BLaER1 treated with 17β-estradiol and CSF1 and Interleukin-3, amounts not matched to agents 10 nM and 100 nM (cell line): ENCODE measurements around the gene DNAI4.
"Not testable (repeated sequence)": the region's sequence is repeated elsewhere in the genome, so short reads cannot be mapped to it uniquely, and the experiment has no call there.

Source experiments
- H3K27ac ChIP-seq, 11 experiments: shearing (Covaris generic); formaldehyde crosslinking; 2 replicates each; pipeline ENCODE4 v1.8.1; 2022
- H3K27me3 ChIP-seq, 11 experiments: shearing (Covaris generic); formaldehyde crosslinking; 2 replicates each; pipeline ENCODE4 v1.8.1; 2022
- H3K36me3 ChIP-seq, 11 experiments: shearing (Covaris generic); formaldehyde crosslinking; 2 replicates each; pipeline ENCODE4 v1.8.1; 2022
- H3K4me1 ChIP-seq, 10 experiments: shearing (Covaris generic); formaldehyde crosslinking; 2 replicates each; pipeline ENCODE4 v1.8.1; 2022
- H3K4me2 ChIP-seq, 11 experiments: shearing (Covaris generic); formaldehyde crosslinking; 2 replicates each; pipeline ENCODE4 v1.8.1; 2022
- H3K4me3 ChIP-seq, 10 experiments: shearing (Covaris generic); formaldehyde crosslinking; 2 replicates each; pipeline ENCODE4 v1.8.1; 2022
- H3K9ac ChIP-seq, 11 experiments: shearing (Covaris generic); formaldehyde crosslinking; 2 replicates each; pipeline ENCODE4 v1.8.1; 2022
- H3K9me3 ChIP-seq, 11 experiments: shearing (Covaris generic); formaldehyde crosslinking; replicated peaks in 1 of 11; 2 replicates each; pipeline ENCODE4 v1.8.1; 2022
- H4K20me1 ChIP-seq, 11 experiments: shearing (Covaris generic); formaldehyde crosslinking; 2 replicates each; pipeline ENCODE4 v1.8.1; 2022
- Cebpa-rat ChIP-seq, 11 experiments: shearing (Covaris generic); IDR thresholded peaks; 2 replicates each; pipeline ENCODE4 v1.8.1; 2022

DNAI4 gene

DNA sequence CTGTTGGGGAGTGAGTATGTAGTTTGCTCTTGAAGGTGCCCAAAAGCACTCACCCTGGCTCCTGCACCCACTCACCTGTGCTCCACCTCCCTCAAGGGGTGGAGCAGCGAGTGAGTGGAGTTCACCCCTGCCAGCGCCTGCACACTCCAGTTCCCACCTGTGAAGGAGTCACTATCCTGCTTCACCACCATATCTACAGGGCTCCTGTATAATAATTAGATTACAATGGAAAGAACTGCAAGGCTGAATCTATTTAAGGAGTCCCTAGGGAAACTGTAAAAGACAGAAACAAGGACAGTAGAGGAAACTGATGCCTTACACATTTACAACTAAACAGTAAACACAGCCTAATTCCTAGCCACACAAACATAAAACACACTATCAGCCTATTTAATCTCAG is 4.1 kb downstream of the DNAI4 start:
- Histone ChIP-seq H3K27me3 (no peaks in the 10 kb centered on the region), H3K4me2 (peak overlapping the region in 7 of 11 experiments; percentile 18 to 72 (median 44); a peak in 11 of 22 replicates), H3K36me3 (peaks cover 10 to 34% (median 20%) of the 10 kb centered on the region in 11 experiments; a peak in 18 of 22 replicates), H4K20me1 (peaks cover 0 to 2% (median 1%) of the 10 kb centered on the region in 11 experiments; a peak in 8 of 22 replicates), H3K9ac (no peak overlapping the region; a peak in 1 of 22 replicates), H3K4me1 (peaks cover 14 to 30% (median 27%) of the 10 kb centered on the region in 10 experiments), H3K27ac (no peak overlapping the region), H3K9me3 (peaks cover 30 to 39% (median 36%) of the 10 kb centered on the region in 11 experiments), H3K4me3 (no peak overlapping the region)
- no peak for TF ChIP-seq Cebpa-rat (IDR thresholded peaks at IDR 0.05)

DNA sequence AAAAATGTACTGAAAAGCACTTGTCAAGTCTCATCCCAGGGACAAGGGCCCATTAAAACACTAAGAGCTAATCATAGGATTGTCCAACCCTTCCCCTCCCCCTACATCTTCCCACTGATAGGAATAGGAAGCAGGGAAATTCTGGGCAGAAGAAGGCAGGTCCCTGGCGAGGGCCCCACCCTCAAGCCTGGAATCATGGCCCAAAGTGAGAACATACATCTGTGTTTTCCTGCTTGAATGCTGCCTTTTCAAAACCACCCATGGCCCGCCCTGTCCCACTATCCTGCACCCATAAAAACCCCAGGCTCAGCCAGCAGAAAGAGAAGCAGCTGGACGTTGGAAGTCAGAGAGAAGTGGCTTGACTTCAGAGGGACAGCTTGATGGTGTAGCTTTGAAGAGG is 4.8 kb downstream of the DNAI4 start:
- H3K9ac ChIP-seq = no peak overlapping the region
- peak overlapping the region in 1 of 11 experiments; percentile 52; a peak in 1 of 22 replicates for H3K4me2 ChIP-seq
- peaks cover 30 to 39% (median 36%) of the 10 kb centered on the region in 11 experiments for H3K9me3 ChIP-seq
- H3K27me3 ChIP-seq = no peaks in the 10 kb centered on the region
- H3K27ac ChIP-seq = no peak overlapping the region
- H3K4me3 ChIP-seq = no peak overlapping the region
- no peak for TF ChIP-seq Cebpa-rat (IDR thresholded peaks at IDR 0.05)
- peaks cover 14 to 28% (median 26%) of the 10 kb centered on the region in 10 experiments for H3K4me1 ChIP-seq
- H4K20me1 ChIP-seq = no peaks in the 10 kb centered on the region
- H3K36me3 ChIP-seq = peaks cover 10 to 34% (median 20%) of the 10 kb centered on the region in 11 experiments; a peak in 18 of 22 replicates

DNA sequence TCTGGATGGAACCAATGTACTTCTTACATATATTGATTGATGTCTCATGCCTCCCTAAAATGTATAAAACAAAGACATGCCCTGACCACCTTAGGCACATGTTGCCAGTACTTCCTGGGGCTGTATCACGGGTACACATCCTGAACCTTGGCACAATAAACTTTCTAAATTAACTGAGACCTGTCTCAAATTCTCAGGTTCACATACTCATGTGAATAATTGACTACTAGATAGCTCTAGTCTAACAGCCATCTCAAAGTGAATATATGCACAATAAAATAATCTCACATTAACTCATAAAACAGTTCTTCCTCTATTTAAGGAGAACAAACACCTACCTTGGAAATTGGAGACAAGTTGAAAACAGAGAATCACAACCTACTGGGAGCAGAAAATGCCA is 5.6 kb downstream of the DNAI4 start:
- no peak for TF ChIP-seq Cebpa-rat (IDR thresholded peaks at IDR 0.05)
- H3K4me1 ChIP-seq = peaks cover 12 to 26% (median 23%) of the 10 kb centered on the region in 10 experiments
- peaks cover 10 to 34% (median 20%) of the 10 kb centered on the region in 11 experiments; a peak in 18 of 22 replicates for H3K36me3 ChIP-seq
- H3K4me2 ChIP-seq = no peak overlapping the region
- no peak overlapping the region for H3K27ac ChIP-seq
- H4K20me1 ChIP-seq = no peaks in the 10 kb centered on the region
- H3K27me3 ChIP-seq = no peaks in the 10 kb centered on the region
- H3K9me3 ChIP-seq = peaks cover 30 to 39% (median 36%) of the 10 kb centered on the region in 11 experiments
- H3K4me3 ChIP-seq = no peak overlapping the region
- H3K9ac ChIP-seq = no peak overlapping the region

DNA sequence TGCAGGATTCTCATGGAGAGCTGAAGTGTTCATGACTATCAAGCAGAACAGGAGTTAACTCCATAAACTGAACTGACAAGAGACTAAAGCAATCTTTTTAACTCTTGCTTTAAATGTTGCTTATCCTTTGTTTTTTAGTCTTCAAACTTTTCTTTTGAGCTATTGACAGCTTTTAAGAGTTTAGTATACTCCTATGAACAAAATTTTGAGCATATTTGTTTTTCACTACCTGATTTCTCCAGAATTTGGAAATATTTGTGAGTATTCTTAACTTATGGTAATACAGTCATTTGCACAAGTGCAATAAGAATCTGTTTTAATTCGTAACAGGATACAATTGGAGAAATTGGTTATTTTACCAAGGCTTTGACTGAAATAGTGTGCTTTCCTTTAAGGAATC is 7.2 kb downstream of the DNAI4 start:
- Histone ChIP-seq H3K27me3 (no peaks in the 10 kb centered on the region), H3K9ac (no peak overlapping the region), H3K4me1 (peaks cover 0 to 14% (median 11%) of the 10 kb centered on the region in 10 experiments; a peak in 11 of 20 replicates)

DNA sequence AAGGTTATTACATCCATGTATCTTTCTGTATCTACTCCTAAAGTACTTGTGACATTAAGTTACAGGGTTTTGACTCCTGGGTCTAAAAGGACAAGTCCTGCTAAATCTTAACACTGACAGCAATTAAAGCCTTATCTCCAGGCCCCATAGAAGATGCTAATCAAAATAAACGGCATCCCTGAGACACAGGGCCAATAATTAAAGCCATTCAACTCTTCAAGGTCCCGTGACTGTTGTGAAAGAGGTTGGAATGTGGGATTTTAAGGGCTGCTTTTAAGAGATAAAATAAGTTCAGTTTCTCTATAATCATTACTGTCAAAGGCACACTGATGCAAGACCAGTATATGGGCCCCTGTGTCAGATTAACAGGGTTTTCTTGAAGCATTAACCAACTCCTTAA is 8.3 kb downstream of the DNAI4 start:
- Histone ChIP-seq H3K27me3 (no peaks in the 10 kb centered on the region), H4K20me1 (no peaks in the 10 kb centered on the region), H3K4me2 (no peak overlapping the region), H3K4me3 (no peak overlapping the region), H3K9me3 (peaks cover 30 to 39% (median 36%) of the 10 kb centered on the region in 11 experiments), H3K4me1 (peaks cover 0 to 12% (median 11%) of the 10 kb centered on the region in 10 experiments; a peak in 11 of 20 replicates), H3K36me3 (peaks cover 10 to 34% (median 20%) of the 10 kb centered on the region in 11 experiments; a peak in 18 of 22 replicates), H3K9ac (no peak overlapping the region), H3K27ac (no peak overlapping the region)
- TF ChIP-seq Cebpa-rat (IDR thresholded peaks at IDR 0.05) = no peak

More for the DNA sequence above, 7.2 kb downstream of the DNAI4 start:
- Histone ChIP-seq H4K20me1 (no peaks in the 10 kb centered on the region), H3K4me2 (no peak overlapping the region), H3K9me3 (peaks cover 30 to 39% (median 36%) of the 10 kb centered on the region in 11 experiments), H3K27ac (no peak overlapping the region), H3K4me3 (no peak overlapping the region), H3K36me3 (peaks cover 10 to 34% (median 20%) of the 10 kb centered on the region in 11 experiments; a peak in 18 of 22 replicates)
- TF ChIP-seq Cebpa-rat (IDR thresholded peaks at IDR 0.05) = no peak

DNA sequence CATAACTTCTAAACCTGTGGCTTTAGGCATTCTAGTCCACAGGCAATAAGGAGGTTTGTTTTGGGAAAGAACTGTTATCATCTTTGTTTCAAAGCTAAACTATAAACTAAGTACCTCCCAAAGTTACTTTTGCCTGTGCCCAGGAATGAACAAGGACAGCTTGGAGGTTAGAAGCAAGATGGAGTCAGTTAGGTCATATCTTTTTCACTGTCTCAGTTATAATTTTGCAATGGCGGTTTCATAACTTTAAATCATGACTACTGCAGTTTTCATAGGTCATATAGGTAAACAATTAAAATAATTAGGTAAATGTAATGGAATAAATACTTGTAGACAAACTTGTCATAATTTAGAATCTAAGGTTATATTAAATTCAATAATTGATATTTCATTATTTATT is 9.5 kb downstream of the DNAI4 start:
- H3K4me3 ChIP-seq, H3K4me2 ChIP-seq, H3K4me1 ChIP-seq, H3K27ac ChIP-seq, H4K20me1 ChIP-seq, H3K9ac ChIP-seq, H3K27me3 ChIP-seq: not testable (repeated sequence)
- H3K9me3 ChIP-seq = peaks cover 26 to 35% (median 31%) of the 10 kb centered on the region in 11 experiments
- peaks cover 7 to 30% (median 15%) of the 10 kb centered on the region in 11 experiments; a peak in 18 of 22 replicates for H3K36me3 ChIP-seq

DNA sequence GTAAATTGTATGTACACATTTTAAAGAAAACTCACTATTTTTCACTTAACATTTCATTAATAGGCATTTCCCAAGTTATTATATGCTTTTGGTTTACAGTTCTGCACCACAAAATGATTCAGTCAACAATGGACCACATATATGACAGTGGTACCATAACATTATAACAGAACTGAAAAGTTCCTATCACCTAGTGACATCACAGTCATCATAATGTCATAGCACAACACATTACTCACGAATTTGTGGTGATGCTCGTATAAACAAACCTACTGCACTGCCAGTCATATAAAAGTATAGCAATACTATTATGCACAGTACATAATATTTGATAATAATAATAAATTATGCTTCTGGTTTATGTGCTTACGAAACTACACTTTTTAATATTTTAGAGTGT is 30.9 kb downstream of the DNAI4 start:
- Histone ChIP-seq H3K4me2 (no peak overlapping the region), H4K20me1 (no peaks in the 10 kb centered on the region), H3K9me3 (peaks cover 0 to 4% (median 0%) of the 10 kb centered on the region in 11 experiments; a peak in 1 of 22 replicates), H3K36me3 (no peaks in the 10 kb centered on the region), H3K9ac (no peak overlapping the region), H3K27me3 (no peaks in the 10 kb centered on the region), H3K4me3 (no peak overlapping the region), H3K4me1 (no peaks in the 10 kb centered on the region), H3K27ac (no peak overlapping the region)
- no peak for TF ChIP-seq Cebpa-rat (IDR thresholded peaks at IDR 0.05)

DNA sequence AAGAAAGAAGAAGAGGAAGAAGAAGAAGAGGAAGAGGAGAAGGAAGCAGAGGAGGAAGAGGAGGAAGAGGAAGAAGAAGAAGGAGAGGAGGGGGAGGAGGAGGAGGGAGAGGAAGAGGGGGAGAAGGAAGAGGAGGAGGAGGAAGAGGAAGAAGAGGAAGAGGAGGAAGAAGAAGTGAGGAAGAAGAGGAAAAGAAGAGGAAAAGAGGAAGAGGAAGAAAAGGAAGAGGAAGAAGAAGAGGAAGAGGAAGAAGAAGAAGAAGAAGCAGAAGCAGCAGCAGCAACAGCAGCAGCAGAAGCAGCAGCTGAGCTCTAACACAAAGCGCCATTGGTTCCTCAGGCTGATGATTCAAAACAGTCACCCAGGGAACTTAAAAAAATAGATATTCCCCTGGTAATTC is 34.0 kb downstream of the DNAI4 start:
- Histone ChIP-seq H3K9ac (no peak overlapping the region), H3K36me3 (no peaks in the 10 kb centered on the region), H4K20me1 (no peaks in the 10 kb centered on the region), H3K4me2 (no peak overlapping the region), H3K27me3 (no peaks in the 10 kb centered on the region), H3K27ac (no peak overlapping the region), H3K9me3 (peaks cover 0 to 4% (median 0%) of the 10 kb centered on the region in 11 experiments; a peak in 1 of 22 replicates), H3K4me1 (no peaks in the 10 kb centered on the region), H3K4me3 (no peak overlapping the region)
- TF ChIP-seq Cebpa-rat (IDR thresholded peaks at IDR 0.05) = no peak

DNA sequence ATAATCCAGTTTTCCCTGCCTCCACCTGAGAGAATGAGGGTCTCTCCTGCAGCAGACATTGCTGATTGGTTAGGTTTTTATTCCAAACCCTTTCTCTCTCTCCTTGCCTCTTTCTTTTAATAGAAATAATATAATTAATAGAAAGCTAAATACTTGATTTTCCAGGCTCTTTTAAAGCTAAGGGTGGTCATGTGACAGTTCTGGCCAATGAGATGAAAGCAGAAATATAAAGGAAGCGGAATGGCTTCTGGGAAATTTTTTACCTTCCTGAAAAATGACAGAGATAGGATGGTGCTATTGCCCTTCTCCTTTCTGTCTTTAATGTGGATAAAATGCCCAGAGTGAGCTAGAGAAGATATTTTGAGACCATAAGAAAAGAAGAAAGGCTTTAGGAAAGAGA is 35.6 kb downstream of the DNAI4 start:
- H4K20me1 ChIP-seq = no peaks in the 10 kb centered on the region
- H3K27me3 ChIP-seq = no peaks in the 10 kb centered on the region
- no peak overlapping the region for H3K4me2 ChIP-seq
- H3K9me3 ChIP-seq = peaks cover 0 to 4% (median 0%) of the 10 kb centered on the region in 11 experiments; a peak in 1 of 22 replicates
- H3K36me3 ChIP-seq = no peaks in the 10 kb centered on the region
- no peak overlapping the region for H3K4me3 ChIP-seq
- no peaks in the 10 kb centered on the region for H3K4me1 ChIP-seq
- no peak overlapping the region for H3K27ac ChIP-seq
- TF ChIP-seq Cebpa-rat (IDR thresholded peaks at IDR 0.05) = no peak
- no peak overlapping the region for H3K9ac ChIP-seq

DNA sequence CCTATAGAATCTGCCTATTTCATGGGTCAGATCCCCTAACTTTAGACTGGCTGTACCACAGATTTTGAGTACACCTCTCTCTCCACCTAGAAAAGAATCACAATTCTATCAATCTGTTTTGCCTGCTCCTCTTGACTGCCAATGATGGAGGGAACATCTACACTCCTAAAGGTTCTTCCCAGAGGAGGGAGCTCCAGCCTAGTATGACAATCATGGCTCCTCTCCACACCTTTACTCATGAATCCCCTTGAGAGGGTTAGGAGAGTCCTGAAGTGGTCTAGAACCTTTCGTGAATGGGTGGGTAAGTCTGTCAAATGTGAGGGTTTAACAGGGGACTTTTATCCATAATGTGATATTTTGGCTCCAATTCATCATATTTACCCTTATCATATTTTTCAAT is 48.0 kb downstream of the DNAI4 start:
- TF ChIP-seq Cebpa-rat (IDR thresholded peaks at IDR 0.05) = no peak

More for the DNA sequence above, 48.0 kb downstream of the DNAI4 start:
- no peaks in the 10 kb centered on the region for H3K4me1 ChIP-seq
- no peak overlapping the region for H3K27ac ChIP-seq
- no peak overlapping the region for H3K4me3 ChIP-seq
- no peaks in the 10 kb centered on the region for H4K20me1 ChIP-seq
- H3K27me3 ChIP-seq = no peaks in the 10 kb centered on the region
- no peak overlapping the region for H3K4me2 ChIP-seq
- peaks cover 12 to 33% (median 21%) of the 10 kb centered on the region in 11 experiments; a peak in 18 of 22 replicates for H3K9me3 ChIP-seq
- H3K36me3 ChIP-seq = no peaks in the 10 kb centered on the region
- no peak overlapping the region for H3K9ac ChIP-seq
